K562 (cell line): Measurements from ENCODE around the gene MPV17L2. TPM values are rescaled to one million over a fixed set of nuclear protein-coding genes. Genes with fewer than 3 reads are reported as not detected.

ENCODE experiments used
- ARID1B ChIP-seq: fragments of 450-650 bp; IDR thresholded peaks from 2 replicates; pipeline ENCODE4 v1.6.1; 2016; ENCODE audit warnings: antibody characterized with exemption, mild to moderate bottlenecking, inconsistent platforms
- ATF7 ChIP-seq: fragments of 450-650 bp; IDR thresholded peaks from 2 replicates; pipeline ENCODE4 v1.7.1; 2014; ENCODE audit warnings: mild to moderate bottlenecking, moderate library complexity
- BHLHE40 ChIP-seq: IDR thresholded peaks from 2 replicates; pipeline ENCODE4 v1.6.1; 2011; ENCODE audit warnings: low read length, improper control_type of control experiment
- BRD9 ChIP-seq: fragments of 450-650 bp; IDR thresholded peaks from 2 replicates; pipeline ENCODE4 v1.6.1; 2018; ENCODE audit warnings: low read depth; ENCODE audit not compliant: partially characterized antibody
- CHD1 ChIP-seq: fragments of 200-600 bp; sonication (generic); IDR thresholded peaks from one replicate; pipeline ENCODE4 v1.6.1; 2012; ENCODE audit warnings: mild to moderate bottlenecking, moderate library complexity, low read length, inconsistent platforms
- CXXC5 ChIP-seq: fragments of 250-450 bp; sonication (Bioruptor Pico); IDR thresholded peaks from 2 replicates; pipeline ENCODE4 v1.8.0; 2022; ENCODE audit warnings: inconsistent platforms, mild to moderate bottlenecking, moderate library complexity
- E2F5 ChIP-seq: sonication (generic); formaldehyde crosslinking; IDR thresholded peaks from 2 replicates; pipeline ENCODE4 v1.8.0; 2022; ENCODE audit warnings: mild to moderate bottlenecking, missing genetic modification reagents
- GATAD2A ChIP-seq: fragments of 450-650 bp; IDR thresholded peaks from 2 replicates; pipeline ENCODE4 v1.6.1; 2017
- HDAC2 ChIP-seq: fragments of 450-650 bp; IDR thresholded peaks from 2 replicates; pipeline ENCODE4 v1.6.1; 2016; ENCODE audit warnings: mild to moderate bottlenecking
- ILF3 ChIP-seq: fragments of 450-650 bp; IDR thresholded peaks from 2 replicates; pipeline ENCODE4 v1.6.1; 2018; ENCODE audit warnings: antibody characterized with exemption, mild to moderate bottlenecking, moderate library complexity, borderline replicate concordance
- KAT8 ChIP-seq: fragments of 450-650 bp; IDR thresholded peaks from 2 replicates; pipeline ENCODE4 v1.6.1; 2016; ENCODE audit warnings: low read depth, mild to moderate bottlenecking
- MCM2 ChIP-seq: fragments of 450-650 bp; IDR thresholded peaks from 2 replicates; pipeline ENCODE4 v1.6.1; 2017; ENCODE audit warnings: low read depth, mild to moderate bottlenecking
- MED1 ChIP-seq: sonication (generic); formaldehyde crosslinking; IDR thresholded peaks from 2 replicates; pipeline ENCODE4 v1.8.1; 2023; ENCODE audit warnings: missing genetic modification reagents, borderline replicate concordance
- NR2C1 ChIP-seq, 2 experiments: fragments of 450-650 bp; IDR thresholded peaks; 2 replicates each; pipeline ENCODE4 v1.6.1; 2017; ENCODE audit warnings: mild to moderate bottlenecking in 2 of 2, antibody characterized with exemption in 1 of 2, inconsistent platforms in 1 of 2, missing compliant biosample characterization in 1 of 2, missing genetic modification characterization in 1 of 2
- POLR2A ChIP-seq: fragments of 450-650 bp; conservative IDR thresholded peaks from 2 replicates; pipeline ENCODE4 v1.6.1; 2016
- PTBP1 ChIP-seq: fragments of 200-400 bp; formaldehyde crosslinking; IDR thresholded peaks from 2 replicates; pipeline ENCODE4 v1.6.1; 2017; ENCODE audit warnings: low read depth, low read length
- RBM34 ChIP-seq: fragments of 200-400 bp; formaldehyde crosslinking; IDR thresholded peaks from 2 replicates; pipeline ENCODE4 v1.6.1; 2018; ENCODE audit warnings: low read length, borderline replicate concordance; ENCODE audit not compliant: insufficient read depth
- RUNX1 ChIP-seq: sonication (generic); IDR thresholded peaks from 2 replicates; pipeline ENCODE4 v1.6.1; 2016; ENCODE audit warnings: antibody characterized with exemption, low read depth
- SRF ChIP-seq, 2 experiments: fragments of 250-450, 450-650 bp in 1 of 2; sonication (Bioruptor Pico) in 1 of 2; sonication (generic) in 1 of 2; formaldehyde crosslinking; IDR thresholded peaks; 2 replicates each; pipeline versions ENCODE4 v1.5.0 to v1.5.1; 2020 to 2022; ENCODE audit warnings: mild to moderate bottlenecking in 1 of 2, missing genetic modification reagents in 1 of 2
- STAT5A ChIP-seq: IDR thresholded peaks from 2 replicates; pipeline ENCODE4 v1.6.1; 2012; ENCODE audit warnings: low read length, inconsistent platforms, borderline replicate concordance
- TOE1 ChIP-seq, 2 experiments: fragments of 450-650 bp in 1 of 2; sonication (generic) in 1 of 2; formaldehyde crosslinking in 1 of 2; IDR thresholded peaks; 2 replicates each; pipeline versions ENCODE4 v1.7.1 to v1.8.0; 2016 to 2022; ENCODE audit warnings: borderline replicate concordance in 2 of 2, mild to moderate bottlenecking in 2 of 2, antibody characterized with exemption in 1 of 2, inconsistent platforms in 1 of 2, low read depth in 1 of 2, missing genetic modification reagents in 1 of 2, moderate library complexity in 1 of 2
- ZBTB17 ChIP-seq: fragments of 450-650 bp; formaldehyde crosslinking; IDR thresholded peaks from 2 replicates; pipeline ENCODE4 v1.4.0; 2020; ENCODE audit warnings: mild to moderate bottlenecking
- ZMIZ1 ChIP-seq, 2 experiments: fragments of 150-350 bp in 1 of 2; IDR thresholded peaks; 2 replicates each; pipeline ENCODE4 v1.6.1; 2012 to 2016; ENCODE audit warnings: low read depth in 2 of 2, low read length in 2 of 2, mild to moderate bottlenecking in 1 of 2, moderate library complexity in 1 of 2
- ZNF436 ChIP-seq: fragments of 250-450, 450-650 bp; sonication (Bioruptor Pico); formaldehyde crosslinking; IDR thresholded peaks from 2 replicates; pipeline ENCODE4 v1.7.0; 2020; ENCODE audit warnings: mild to moderate bottlenecking
- ZZZ3 ChIP-seq: fragments of 450-650 bp; IDR thresholded peaks from 2 replicates; pipeline ENCODE4 v1.6.1; 2016; ENCODE audit warnings: antibody characterized with exemption, mild to moderate bottlenecking, moderate library complexity
- polyA plus RNA-seq, 8 experiments: library from polyadenylated mRNA; depleted of rRNA in 4 of 8; stranded (reverse) in 5 of 8; unstranded in 3 of 8; fragments of >200 nt; fragmentation: Nextera tagmentation in 2 of 8; fragmentation: Illumina TruSeq in 1 of 8; extraction: Ambion mirVana in 2 of 8; extraction: Trizol in 1 of 8; gene quantifications; 2 replicates each; pipeline versions ENCODE4 v1.2.1 to v1.2.3, GENCODE V29; 2011 to 2014; ENCODE audit warnings: inconsistent platforms in 1 of 8, missing spikeins in 1 of 8
- total RNA-seq, 7 experiments: library from RNA; depleted of rRNA in 6 of 7; stranded (reverse); fragments of >200 nt in 6 of 7; fragmentation: Illumina TruSeq in 2 of 7; extraction: Trizol in 2 of 7; gene quantifications; 2 replicates each; pipeline versions ENCODE4 v1.2.1 to v1.2.3, GENCODE V29; 2011 to 2021; ENCODE audit warnings: low replicate concordance in 1 of 7

Gene MPV17L2
- total and polyA plus RNA-seq, 9 of the 15 experiments (the other 6 are each of a cell fraction or from before 2014, with no cell fraction given): 10.6 to 60.2 (median 28.5) TPM

GRCh38 chr19:18204394-18205199, 11.6 kb downstream of the MPV17L2 start (continued):
- peak; percentile 77 for TF ChIP-seq TOE1 (IDR thresholded peaks at IDR 0.05; ENCODE audit: borderline replicate concordance)
- no peak for TF ChIP-seq TOE1 (CRISPR knock-in tag; IDR thresholded peaks at IDR 0.05; ENCODE audit: borderline replicate concordance, low read depth)
- no peak for TF ChIP-seq STAT5A
- no peak for TF ChIP-seq E2F5 (CRISPR knock-in tag)
- TF ChIP-seq ZNF436 (CRISPR knock-in tag): no peak
- no peak for TF ChIP-seq CXXC5
- no peak for TF ChIP-seq ILF3
- no peak for TF ChIP-seq ZBTB17 (CRISPR knock-in tag)
- TF ChIP-seq RUNX1: no peak
- TF ChIP-seq KAT8: no peak
- TF ChIP-seq SRF (CRISPR knock-in tag; IDR thresholded peaks at IDR 0.05): no peak
- no peak for TF ChIP-seq ARID1B
- peak; percentile 96 for TF ChIP-seq ATF7
- no peak for TF ChIP-seq PTBP1
- no peak for TF ChIP-seq ZZZ3
- TF ChIP-seq POLR2A: peak; percentile 53; the same call in 1 of the 2 replicates
- TF ChIP-seq RBM34: no peak
- peak; percentile 49; the same call in 1 of the 2 replicates for TF ChIP-seq GATAD2A
- TF ChIP-seq NR2C1 (IDR thresholded peaks at IDR 0.05): peak; percentile 32; the same call in 1 of the 2 replicates
- 0 out of 2 replicates have a peak, but pooled peaks have one; percentile 5 for TF ChIP-seq NR2C1 (tag; IDR thresholded peaks at IDR 0.05)
- TF ChIP-seq BRD9: peak; percentile 24
- TF ChIP-seq BHLHE40: no peak
- TF ChIP-seq CHD1: no peak
- no peak for TF ChIP-seq ZMIZ1 (IDR thresholded peaks at IDR 0.05; ENCODE audit: low read depth in 2 of 2, low read length in 2 of 2)
- TF ChIP-seq MCM2: no peak
- no peak for TF ChIP-seq MED1
- 0 out of 2 replicates have a peak, but pooled peaks have one; percentile 44 for TF ChIP-seq HDAC2
